GM06990 (cell line): Measurements from ENCODE around the gene KATNB1.

Experiments
- DNase-seq: peaks from one replicate; pipeline ENCODE4 v3.0.0-alpha.2; 2011; ENCODE audit not compliant: insufficient read length; ENCODE audit errors: extremely low read depth
- H3K27me3 ChIP-seq: replicated peaks from 2 replicates; pipeline ENCODE4 v1.6.0; 2011; ENCODE audit warnings: low read length; ENCODE audit not compliant: control insufficient read depth, insufficient read depth
- H3K36me3 ChIP-seq: 2 replicates; pipeline ENCODE4 v1.5.1; 2011; ENCODE audit warnings: low read length; ENCODE audit not compliant: control insufficient read depth, insufficient read depth
- H3K4me3 ChIP-seq: replicated peaks from 2 replicates; pipeline ENCODE4 v1.5.1; 2011; ENCODE audit warnings: low read depth, mild to moderate bottlenecking, control low read depth, low read length
- CTCF ChIP-seq: IDR thresholded peaks from 2 replicates; pipeline ENCODE4 v1.5.1; 2011; ENCODE audit warnings: low read length, control low read depth, mild to moderate bottlenecking, inconsistent platforms; ENCODE audit not compliant: insufficient read depth, poor library complexity, severe bottlenecking

The KATNB1 gene

DNA sequence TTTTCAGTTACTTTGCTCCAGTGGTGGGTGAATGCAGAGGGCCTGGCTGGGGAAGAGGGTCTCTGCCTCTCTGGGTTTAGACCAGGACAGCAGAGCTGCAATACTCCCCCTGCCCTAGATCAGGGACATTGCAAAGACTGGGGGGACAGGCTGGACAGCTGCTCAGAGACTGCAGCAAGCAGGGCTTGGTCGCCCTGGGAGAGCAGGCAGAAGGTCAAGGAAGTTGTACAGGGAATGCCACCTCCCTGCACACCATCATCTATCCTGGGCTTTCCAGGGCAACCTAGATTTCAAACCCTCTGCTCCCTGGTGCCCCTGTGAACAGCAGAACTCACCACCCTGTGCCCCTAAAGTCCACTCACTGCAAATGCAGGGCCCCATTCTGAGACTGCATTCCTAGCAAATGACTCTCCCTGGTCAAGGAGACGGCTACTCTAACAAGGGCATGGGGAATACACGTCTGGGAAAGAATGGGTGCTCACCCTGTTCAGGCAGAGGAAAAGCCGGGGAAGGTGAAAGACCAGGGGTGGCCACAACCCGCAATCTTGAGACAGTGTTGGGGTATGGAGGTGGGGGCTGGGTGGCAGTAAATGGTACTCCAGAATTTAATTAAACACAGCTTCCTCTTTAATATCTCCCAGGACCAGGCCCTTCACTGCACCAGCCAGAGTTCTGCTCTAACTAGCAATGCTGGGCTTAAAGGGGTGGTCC, 65.7 kb downstream of the KATNB1 start:
- no peak for TF ChIP-seq CTCF
- H3K27me3 ChIP-seq = peaks cover 5% of the 10 kb centered on the region; the same call in 1 of the 2 replicates
- H3K36me3 ChIP-seq = no peaks in the 10 kb centered on the region
- H3K4me3 ChIP-seq = no peak overlapping the region
- no peak for DNase-seq

DNA sequence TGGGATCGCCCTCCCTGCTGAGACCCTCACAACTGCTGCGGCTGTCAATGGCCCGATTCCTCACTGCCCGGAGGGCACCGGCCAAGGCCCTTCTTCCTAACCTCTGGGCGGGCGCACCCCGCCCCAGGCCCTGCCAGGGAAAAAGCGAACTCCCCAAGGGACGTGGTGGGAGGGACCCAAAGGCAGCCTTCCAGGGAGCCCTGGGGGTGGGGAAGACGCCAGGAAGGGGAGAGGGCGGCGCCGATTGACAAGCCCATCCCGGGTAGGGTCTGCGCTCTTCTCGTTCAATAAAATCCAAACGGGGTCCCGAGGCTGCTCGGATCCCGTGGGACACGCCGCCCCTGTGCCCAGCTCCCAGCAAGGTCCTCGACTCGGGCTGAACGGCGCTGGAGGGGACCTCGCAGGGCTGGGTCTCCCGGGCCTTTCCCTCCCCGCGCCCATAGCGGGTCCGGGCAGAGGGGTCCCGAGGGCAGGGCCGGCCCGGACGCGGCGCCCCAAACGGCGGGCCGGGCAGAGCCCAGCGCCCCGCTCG, 66.3 kb downstream of the KATNB1 start:
- Histone ChIP-seq H3K36me3 (no peaks in the 10 kb centered on the region), H3K4me3 (no peak overlapping the region), H3K27me3 (peaks cover 5% of the 10 kb centered on the region; the same call in 1 of the 2 replicates)
- TF ChIP-seq CTCF = no peak
- DNase-seq = no peak

DNA sequence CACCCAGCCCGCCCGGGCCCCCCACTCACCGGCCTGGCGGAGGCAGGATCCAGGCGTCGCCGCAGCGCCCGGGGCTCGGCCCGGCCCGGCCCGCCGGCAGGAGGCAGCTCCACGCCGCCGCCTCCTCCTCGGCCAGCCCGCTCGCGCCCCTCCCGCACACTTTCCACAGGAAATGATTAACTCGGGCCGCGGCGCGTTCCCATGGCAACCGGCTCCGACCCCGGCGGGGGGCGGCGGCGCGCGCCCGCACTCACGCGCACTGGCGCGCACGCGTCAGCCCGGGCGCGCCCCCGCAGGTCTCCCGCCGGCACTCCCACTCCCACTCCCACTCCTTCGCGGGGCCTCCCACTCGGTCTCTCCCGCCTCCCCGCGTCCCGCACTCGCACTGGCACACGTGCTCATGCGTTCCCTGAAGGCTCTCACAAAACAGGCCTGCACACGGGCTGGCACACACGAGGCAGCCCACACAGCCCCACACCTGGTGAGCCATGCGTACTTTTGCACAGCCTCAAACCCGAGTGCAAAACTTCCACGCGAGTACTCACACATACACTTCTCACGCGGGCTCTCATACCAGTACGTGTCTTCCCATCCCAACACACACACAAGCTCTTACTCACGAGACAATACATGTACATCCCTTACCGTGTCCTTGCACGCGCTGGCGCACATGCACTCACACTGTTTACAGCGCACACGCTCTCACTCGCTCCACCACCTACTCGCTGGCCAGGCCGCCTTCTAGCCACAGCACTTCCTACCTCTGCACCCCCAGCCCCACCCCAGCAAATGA, 67.0 kb downstream of the KATNB1 start, which contains the start of gene KIFC3:
Gene KIFC3, minus strand, starts transcription at position 151 of the 793 bp plus-strand sequence. CDS start 4,248 bp downstream, outside the sequence.
- DNase-seq = no peak
- peaks cover 5% of the 10 kb centered on the region; the same call in 1 of the 2 replicates for H3K27me3 ChIP-seq
- H3K36me3 ChIP-seq = no peaks in the 10 kb centered on the region
- no peak for TF ChIP-seq CTCF
- H3K4me3 ChIP-seq = no peak within 1 kb of the TSS

DNA sequence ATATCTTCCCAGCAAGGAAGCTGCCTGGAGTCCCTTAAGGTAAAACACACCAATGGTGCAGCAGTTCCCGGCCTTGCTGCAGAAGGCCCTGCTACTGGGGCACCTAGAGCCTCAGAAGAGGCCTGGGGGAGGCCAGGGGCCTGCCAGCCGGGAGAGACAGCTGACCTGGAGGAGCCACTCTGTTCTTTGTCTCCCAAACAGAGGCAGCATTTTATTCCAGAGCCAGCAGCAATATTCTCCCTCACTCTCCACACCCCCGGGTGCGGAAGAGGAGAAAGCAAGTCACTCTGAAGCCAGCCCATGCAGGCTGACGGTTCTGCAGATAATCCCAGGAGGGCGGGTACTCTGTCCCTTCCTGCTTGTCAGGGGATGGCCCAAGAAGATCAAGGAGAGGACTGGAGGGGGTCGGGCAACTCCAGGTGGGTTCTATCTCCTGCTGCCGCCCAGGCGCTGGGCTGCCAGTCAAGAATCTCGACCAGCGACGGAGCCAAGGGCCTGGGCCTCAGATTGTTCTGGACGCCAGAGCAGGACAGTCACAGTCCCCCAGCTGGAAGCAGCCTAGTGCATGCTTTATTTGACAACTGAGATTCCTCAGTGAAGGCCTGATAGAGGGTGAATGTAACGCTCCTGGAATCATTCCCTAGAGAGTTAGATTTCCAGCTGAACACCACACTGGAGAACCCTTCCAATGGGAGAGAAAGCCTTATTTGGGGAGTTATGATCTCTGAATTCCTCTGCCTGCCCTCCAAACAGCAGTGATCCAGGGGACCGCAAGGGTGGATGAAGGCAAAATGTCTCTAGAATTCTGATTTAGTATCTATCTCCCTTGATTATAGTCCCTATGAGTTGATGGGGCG, 67.8 kb downstream of the KATNB1 start:
- Histone ChIP-seq H3K36me3 (no peaks in the 10 kb centered on the region), H3K27me3 (peaks cover 5% of the 10 kb centered on the region; the same call in 1 of the 2 replicates), H3K4me3 (no peak overlapping the region)
- no peak for DNase-seq
- no peak for TF ChIP-seq CTCF

DNA sequence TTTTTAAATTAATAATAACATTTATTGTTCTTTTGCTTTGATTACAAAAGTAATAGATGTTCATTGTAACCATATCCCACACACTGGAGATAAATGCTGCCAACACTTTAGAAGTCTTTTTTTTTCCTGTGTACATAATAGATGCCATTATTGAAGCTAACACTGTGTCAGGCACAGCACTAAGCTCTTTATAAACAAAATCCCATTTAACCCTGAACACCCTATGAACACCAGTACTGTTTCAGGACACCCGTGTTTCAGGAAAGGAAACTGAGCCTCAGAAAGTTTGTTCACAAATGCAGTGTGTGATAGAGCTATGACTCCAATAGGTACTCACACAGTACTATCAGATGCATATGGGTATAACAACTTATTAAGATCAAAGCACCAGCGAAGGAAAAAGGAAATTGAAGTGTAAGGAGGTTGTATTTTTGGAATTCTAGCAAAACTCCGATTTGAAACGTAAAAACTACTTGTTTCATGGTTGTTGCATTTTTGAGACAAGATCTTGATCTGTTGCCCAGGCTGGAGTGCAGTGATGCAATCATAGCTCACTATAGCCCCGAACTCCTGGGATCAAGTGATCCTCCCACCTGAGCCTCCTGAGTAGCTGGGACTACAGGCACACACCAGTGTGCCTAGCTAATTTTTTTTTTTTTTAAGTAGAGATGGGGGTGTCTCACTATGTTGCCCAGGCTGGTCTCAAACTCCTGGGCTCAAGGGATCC, 68.7 kb downstream of the KATNB1 start:
- Histone ChIP-seq H3K27me3 (peaks cover 5% of the 10 kb centered on the region; the same call in 1 of the 2 replicates), H3K36me3 (no peaks in the 10 kb centered on the region), H3K4me3 (no peak overlapping the region)
- DNase-seq = no peak
- no peak for TF ChIP-seq CTCF
